Activated CD8-positive, alpha-beta T cell treated with anti-CD3 and anti-CD28 coated beads for 36 hours (primary cell): ENCODE measurements around the gene DNAH11. TPM values are rescaled to one million over a fixed set of nuclear protein-coding genes. Genes with fewer than 3 reads are reported as not detected.

Experiments used
- ATAC-seq: fragments of 200-7000 bp; cut with Tn5 transposase; one replicate; pipeline ENCODE4 v1.10.0; 2021; ENCODE audit warnings: mild to moderate bottlenecking, moderate library complexity
- CTCF ChIA-PET: fragments of 350-600 bp; sonication (Branson Sonifier 250); formaldehyde crosslinking; loops from one replicate; lab custom pipeline; 2021; ENCODE audit warnings: antibody characterized with exemption; lab: Charles Lee
- POLR2A ChIA-PET: fragments of 350-600 bp; sonication (Branson Sonifier 250); formaldehyde crosslinking; loops from one replicate; lab custom pipeline; 2021; ENCODE audit warnings: antibody characterized with exemption; lab: Charles Lee
- DNase-seq: peaks from one replicate; pipeline ENCODE4 v3.0.0-alpha.2; 2020
- H3K27ac Mint-ChIP-seq: one replicate; pipeline ENCODE4 v1.8.0; 2021; ENCODE audit warnings: mild to moderate bottlenecking, mixed read lengths
- H3K27me3 Mint-ChIP-seq: one replicate; pipeline ENCODE4 v1.8.0; 2021; ENCODE audit warnings: mixed read lengths
- H3K36me3 Mint-ChIP-seq: one replicate; pipeline ENCODE4 v1.8.0; 2021; ENCODE audit warnings: low read depth, mixed read lengths
- H3K4me1 Mint-ChIP-seq: one replicate; pipeline ENCODE4 v1.8.0; 2021; ENCODE audit warnings: low read depth, mixed read lengths
- H3K4me3 Mint-ChIP-seq: one replicate; pipeline ENCODE4 v1.8.0; 2021; ENCODE audit warnings: mild to moderate bottlenecking, moderate library complexity, mixed read lengths
- H3K9me3 Mint-ChIP-seq: one replicate; pipeline ENCODE4 v1.8.0; 2021; ENCODE audit warnings: mixed read lengths
- intact Hi-C: fragments of 100-400 bp; cut with micrococcal nuclease; formaldehyde crosslinking; loops from one replicate; pipeline ENCODE4 v1.10.0; 2022
- total RNA-seq, 2 experiments: library from RNA; stranded (reverse); gene quantifications; one replicate each; pipeline ENCODE4 v1.2.3, GENCODE V29; 2021
- TF ChIP-seq, protein P1 (sequence below): fragments of 200-600 bp; IDR thresholded peaks from one replicate; pipeline ENCODE4 v1.8.0; 2022; ENCODE audit warnings: antibody characterized with exemption, mild to moderate bottlenecking

The DNAH11 gene
- total RNA-seq, 2 experiments from 2014 or later: 2.3 to 2.7 TPM

DNA sequence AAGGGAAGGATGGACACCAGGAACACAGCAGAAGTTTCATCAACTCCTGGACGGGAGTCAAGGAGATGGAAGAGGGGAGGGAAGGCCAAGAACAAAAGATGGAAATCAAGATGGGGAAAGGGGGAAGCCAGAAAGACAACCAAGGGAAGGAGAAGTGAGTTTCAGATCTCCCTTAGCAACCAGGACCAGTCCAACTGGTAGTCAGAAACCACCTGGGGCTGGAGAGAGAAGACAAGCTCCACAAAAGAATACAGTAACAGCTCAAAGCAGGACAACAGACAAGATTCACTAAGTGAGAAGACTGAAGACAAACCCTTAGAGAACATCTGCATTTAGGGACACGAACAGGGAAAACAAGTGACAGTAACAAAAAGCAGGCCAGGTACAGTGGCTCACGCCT is 372.3 kb downstream of the DNAH11 start:
- TF ChIP-seq, protein P1, sequence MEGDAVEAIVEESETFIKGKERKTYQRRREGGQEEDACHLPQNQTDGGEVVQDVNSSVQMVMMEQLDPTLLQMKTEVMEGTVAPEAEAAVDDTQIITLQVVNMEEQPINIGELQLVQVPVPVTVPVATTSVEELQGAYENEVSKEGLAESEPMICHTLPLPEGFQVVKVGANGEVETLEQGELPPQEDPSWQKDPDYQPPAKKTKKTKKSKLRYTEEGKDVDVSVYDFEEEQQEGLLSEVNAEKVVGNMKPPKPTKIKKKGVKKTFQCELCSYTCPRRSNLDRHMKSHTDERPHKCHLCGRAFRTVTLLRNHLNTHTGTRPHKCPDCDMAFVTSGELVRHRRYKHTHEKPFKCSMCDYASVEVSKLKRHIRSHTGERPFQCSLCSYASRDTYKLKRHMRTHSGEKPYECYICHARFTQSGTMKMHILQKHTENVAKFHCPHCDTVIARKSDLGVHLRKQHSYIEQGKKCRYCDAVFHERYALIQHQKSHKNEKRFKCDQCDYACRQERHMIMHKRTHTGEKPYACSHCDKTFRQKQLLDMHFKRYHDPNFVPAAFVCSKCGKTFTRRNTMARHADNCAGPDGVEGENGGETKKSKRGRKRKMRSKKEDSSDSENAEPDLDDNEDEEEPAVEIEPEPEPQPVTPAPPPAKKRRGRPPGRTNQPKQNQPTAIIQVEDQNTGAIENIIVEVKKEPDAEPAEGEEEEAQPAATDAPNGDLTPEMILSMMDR: no peak
- CTCF ChIA-PET: no interaction called here

DNA sequence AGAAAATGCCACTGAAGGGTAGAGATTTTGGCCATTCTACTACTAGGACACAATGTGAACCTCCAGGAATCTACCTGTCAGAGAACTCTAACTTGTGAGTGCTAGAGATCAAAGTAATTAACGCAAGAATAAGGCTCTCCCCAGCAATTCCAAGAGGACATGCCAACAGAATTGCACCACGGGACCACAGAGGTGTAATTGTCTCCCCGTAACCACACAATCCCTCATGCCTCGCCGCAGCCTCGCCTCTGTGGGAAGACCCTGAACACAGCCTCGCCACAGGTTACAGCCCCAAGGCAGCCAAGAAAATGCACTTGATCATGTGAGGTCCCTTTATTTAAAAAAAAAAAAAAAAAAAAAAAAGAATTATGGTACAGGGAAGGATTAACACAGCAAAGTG is 373.3 kb downstream of the DNAH11 start:
- Mint-ChIP-seq H3K4me3 (no peak overlapping the region), H3K4me1 (no peaks in the 10 kb centered on the region), H3K27ac (no peak overlapping the region), H3K36me3 (peaks cover 45% of the 10 kb centered on the region), H3K27me3 (no peaks in the 10 kb centered on the region), H3K9me3 (no peaks in the 10 kb centered on the region)
- intact Hi-C loops: no loop called here
- DNase-seq (no peak), ATAC-seq (no peak)
- ChIA-PET POLR2A (no interaction called here), CTCF (no interaction called here)
- TF ChIP-seq, protein P1: no peak

More for the DNA sequence above, 372.3 kb downstream of the DNAH11 start:
- DNase-seq (no peak), ATAC-seq (no peak)
- Mint-ChIP-seq H3K27me3 (no peaks in the 10 kb centered on the region), H3K4me1 (no peaks in the 10 kb centered on the region), H3K9me3 (no peaks in the 10 kb centered on the region), H3K27ac (no peak overlapping the region), H3K36me3 (peaks cover 47% of the 10 kb centered on the region), H3K4me3 (no peak overlapping the region)
- POLR2A ChIA-PET: no interaction called here
- intact Hi-C loops: no loop called here

DNA sequence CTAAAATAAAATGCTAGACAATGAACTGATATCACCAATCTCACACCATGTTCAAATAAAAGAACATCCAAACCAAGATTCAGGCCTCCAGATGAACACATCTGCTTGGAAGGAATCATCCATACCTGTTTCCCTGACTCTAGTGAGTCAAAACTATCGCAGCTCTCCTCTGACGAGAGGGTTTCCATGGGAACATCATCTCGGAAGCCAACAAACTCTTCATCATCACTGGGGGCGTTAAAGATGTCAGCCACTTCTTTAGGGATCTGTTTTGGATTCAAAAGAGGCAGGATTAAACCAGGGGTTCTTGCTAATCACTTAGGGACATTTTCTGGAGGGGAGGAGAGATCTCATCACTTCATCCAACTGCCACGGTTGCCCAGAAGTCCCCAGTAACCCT is 373.8 kb downstream of the DNAH11 start:
- TF ChIP-seq, protein P1: no peak
- ATAC-seq: no peak
- CTCF ChIA-PET: no interaction called here
- no peak for DNase-seq
- peaks cover 42% of the 10 kb centered on the region for H3K36me3 Mint-ChIP-seq
- no peaks in the 10 kb centered on the region for H3K4me1 Mint-ChIP-seq
- no peaks in the 10 kb centered on the region for H3K9me3 Mint-ChIP-seq
- no peaks in the 10 kb centered on the region for H3K27me3 Mint-ChIP-seq
- H3K4me3 Mint-ChIP-seq: no peak overlapping the region
- intact Hi-C loops: no loop called here
- no peak overlapping the region for H3K27ac Mint-ChIP-seq
- POLR2A ChIA-PET: no interaction called here

- Mint-ChIP-seq H3K4me1 (no peaks in the 10 kb centered on the region), H3K9me3 (no peaks in the 10 kb centered on the region), H3K27me3 (no peaks in the 10 kb centered on the region), H3K36me3 (peaks cover 37% of the 10 kb centered on the region), H3K4me3 (no peak overlapping the region), H3K27ac (no peak overlapping the region)
- TF ChIP-seq, protein P1: no peak
- CTCF ChIA-PET: no interaction called here
- intact Hi-C loops: no loop called here
- ATAC-seq (no peak), DNase-seq (no peak)
- POLR2A ChIA-PET: no interaction called here
Observed at GRCh38 chr7:21918216-21918615, 375.4 kb downstream of the DNAH11 start.

- Mint-ChIP-seq H3K27me3 (no peaks in the 10 kb centered on the region), H3K27ac (no peak overlapping the region), H3K9me3 (no peaks in the 10 kb centered on the region), H3K4me1 (no peaks in the 10 kb centered on the region), H3K4me3 (no peak overlapping the region), H3K36me3 (peaks cover 23% of the 10 kb centered on the region)
- no peak for DNase-seq
- ChIA-PET CTCF (no interaction called here), POLR2A (no interaction called here)
- intact Hi-C loops: no loop called here
- TF ChIP-seq, protein P1: no peak
- no peak for ATAC-seq
Observed at GRCh38 chr7:21920936-21921335, 378.1 kb downstream of the DNAH11 start.
